ENCODE measurements around the gene AP1G2. TPM values are rescaled to one million over a fixed set of nuclear protein-coding genes. Genes with fewer than 3 reads are reported as not detected.

Gene AP1G2
- polyA plus RNA-seq, 1 donor (not counting 4 experiments of a cell fraction or from before 2014, with no cell fraction given) = 119 TPM

DNA sequence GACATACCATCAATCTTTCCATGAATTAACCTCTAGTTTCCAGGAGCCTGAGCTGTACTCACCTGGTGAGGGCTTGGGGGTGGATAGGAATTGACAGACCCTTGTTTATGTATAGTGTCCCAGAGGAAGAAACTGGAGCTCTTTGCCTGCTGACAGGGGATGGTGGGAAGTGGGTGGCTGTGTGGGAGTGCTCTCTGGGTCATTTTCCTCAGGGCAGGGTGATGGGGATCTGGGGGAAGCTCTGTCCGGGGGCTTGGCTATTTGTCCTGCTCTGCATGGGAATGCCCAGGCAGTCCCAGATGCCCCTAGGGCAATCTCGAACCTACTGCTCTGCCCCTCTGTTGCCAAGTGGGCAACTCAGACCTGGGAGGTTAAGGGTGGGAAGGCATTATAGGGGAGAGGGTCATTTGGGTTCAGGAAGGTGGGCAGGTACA lies 46.8 kb upstream of the AP1G2 start:
- Histone ChIP-seq H3K4me2 (ENCODE audit: control insufficient read depth, extremely low read depth, insufficient read depth, low read depth, low read length) (no peak overlapping the region), H3K9ac (ENCODE audit: control insufficient read depth, extremely low read depth, insufficient read depth, low read length) (no peak overlapping the region), H3K4me1 (ENCODE audit: control insufficient read depth, extremely low read depth, insufficient read depth, low read length) (no peaks in the 10 kb centered on the region), H3K36me3 (ENCODE audit: control insufficient read depth in 2 of 2, extremely low read depth in 1 of 2, insufficient read depth in 2 of 2, low read length in 2 of 2) (no peaks in the 10 kb centered on the region), H2AFZ (ENCODE audit: control insufficient read depth, low read length) (no peak overlapping the region), H3K9me1 (ENCODE audit: control insufficient read depth, extremely low read depth, insufficient read depth, low read length) (no peaks in the 10 kb centered on the region), H3K4me3 (ENCODE audit: control insufficient read depth in 2 of 3, extremely low read depth in 1 of 3, insufficient read depth in 2 of 3, low read depth in 1 of 3, low read length in 3 of 3) (no peak overlapping the region), H3K27me3 (ENCODE audit: control insufficient read depth, extremely low read depth, insufficient read depth, low read length) (peaks cover 7% of the 10 kb centered on the region), H4K20me1 (ENCODE audit: control insufficient read depth, extremely low read depth, insufficient read depth, low read length) (no peaks in the 10 kb centered on the region), H3K79me2 (ENCODE audit: control insufficient read depth, insufficient read depth, low read length) (no peaks in the 10 kb centered on the region), H3K9me3 (ENCODE audit: control insufficient read depth, low read depth, low read length) (no peaks in the 10 kb centered on the region), H3K27ac (ENCODE audit: control insufficient read depth, insufficient read depth, low read length) (no peak overlapping the region)
- no peak for TF ChIP-seq EZH2 (IDR thresholded peaks at IDR 0.05; ENCODE audit: low read length)
- TF ChIP-seq, protein P1, sequence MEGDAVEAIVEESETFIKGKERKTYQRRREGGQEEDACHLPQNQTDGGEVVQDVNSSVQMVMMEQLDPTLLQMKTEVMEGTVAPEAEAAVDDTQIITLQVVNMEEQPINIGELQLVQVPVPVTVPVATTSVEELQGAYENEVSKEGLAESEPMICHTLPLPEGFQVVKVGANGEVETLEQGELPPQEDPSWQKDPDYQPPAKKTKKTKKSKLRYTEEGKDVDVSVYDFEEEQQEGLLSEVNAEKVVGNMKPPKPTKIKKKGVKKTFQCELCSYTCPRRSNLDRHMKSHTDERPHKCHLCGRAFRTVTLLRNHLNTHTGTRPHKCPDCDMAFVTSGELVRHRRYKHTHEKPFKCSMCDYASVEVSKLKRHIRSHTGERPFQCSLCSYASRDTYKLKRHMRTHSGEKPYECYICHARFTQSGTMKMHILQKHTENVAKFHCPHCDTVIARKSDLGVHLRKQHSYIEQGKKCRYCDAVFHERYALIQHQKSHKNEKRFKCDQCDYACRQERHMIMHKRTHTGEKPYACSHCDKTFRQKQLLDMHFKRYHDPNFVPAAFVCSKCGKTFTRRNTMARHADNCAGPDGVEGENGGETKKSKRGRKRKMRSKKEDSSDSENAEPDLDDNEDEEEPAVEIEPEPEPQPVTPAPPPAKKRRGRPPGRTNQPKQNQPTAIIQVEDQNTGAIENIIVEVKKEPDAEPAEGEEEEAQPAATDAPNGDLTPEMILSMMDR (optimal IDR thresholded peaks at IDR 0.05 in 1 of 3, IDR thresholded peaks at IDR 0.05 in 1 of 3, conservative IDR thresholded peaks at IDR 0.05 in 1 of 3; ENCODE audit: extremely low read depth in 1 of 3, insufficient read depth in 2 of 3, low read length in 3 of 3) = no peak
- FAIRE-seq = no peak
- dilution Hi-C loops (cut with MboI; ENCODE audit: extremely low pct_ligation_motif_present, low sequenced_read_pairs) = no loop called here
- DNase-seq (ENCODE audit: low read depth, low spot score) = no peak

DNA sequence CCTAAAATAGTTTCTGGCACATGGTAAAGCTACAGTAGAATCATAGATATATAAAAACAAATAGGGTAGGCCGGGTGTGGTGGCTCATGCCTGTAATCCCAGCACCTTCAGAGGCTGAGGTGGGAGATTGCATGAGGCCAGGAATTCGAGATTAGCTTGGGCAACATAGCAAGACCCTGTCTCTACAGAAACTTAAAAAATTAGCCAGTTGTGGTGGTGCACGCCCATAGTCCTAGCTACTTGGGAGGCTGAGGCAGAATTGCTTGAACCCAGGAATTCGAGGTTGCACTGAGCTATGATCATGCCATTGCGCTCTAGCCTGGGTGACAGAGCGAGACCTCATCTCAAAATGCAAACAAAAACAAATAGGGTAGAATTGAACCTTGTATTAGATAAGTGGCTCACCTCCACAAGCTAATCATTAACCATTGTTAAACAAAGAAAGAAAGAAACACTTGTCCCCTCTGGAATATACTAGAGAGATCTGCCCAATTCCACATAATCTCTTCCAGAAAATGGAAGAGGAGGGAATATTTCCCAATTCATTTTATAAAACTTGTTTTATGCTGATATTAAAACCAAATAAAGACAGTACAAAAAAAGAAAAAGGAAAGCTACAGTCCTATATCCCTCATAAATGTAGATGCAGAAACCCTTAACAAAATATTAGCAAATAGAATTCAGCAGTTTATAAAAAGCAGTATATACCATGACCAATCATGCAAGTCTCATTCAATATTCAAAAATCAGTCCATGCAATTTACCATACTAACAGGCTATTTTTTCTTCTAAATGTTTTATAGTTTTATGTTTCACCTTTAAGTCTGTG lies 45.9 kb upstream of the AP1G2 start:
- Histone ChIP-seq H3K36me3 (ENCODE audit: control insufficient read depth in 2 of 2, extremely low read depth in 1 of 2, insufficient read depth in 2 of 2, low read length in 2 of 2) (no peaks in the 10 kb centered on the region), H3K4me2 (ENCODE audit: control insufficient read depth, extremely low read depth, insufficient read depth, low read depth, low read length) (no peak overlapping the region), H3K27ac (ENCODE audit: control insufficient read depth, insufficient read depth, low read length) (no peak overlapping the region), H3K9me3 (ENCODE audit: control insufficient read depth, low read depth, low read length) (no peaks in the 10 kb centered on the region), H2AFZ (ENCODE audit: control insufficient read depth, low read length) (no peak overlapping the region), H3K9ac (ENCODE audit: control insufficient read depth, extremely low read depth, insufficient read depth, low read length) (no peak overlapping the region), H3K4me1 (ENCODE audit: control insufficient read depth, extremely low read depth, insufficient read depth, low read length) (no peaks in the 10 kb centered on the region), H3K4me3 (ENCODE audit: control insufficient read depth in 2 of 3, extremely low read depth in 1 of 3, insufficient read depth in 2 of 3, low read depth in 1 of 3, low read length in 3 of 3) (no peak overlapping the region), H3K9me1 (ENCODE audit: control insufficient read depth, extremely low read depth, insufficient read depth, low read length) (no peaks in the 10 kb centered on the region), H4K20me1 (ENCODE audit: control insufficient read depth, extremely low read depth, insufficient read depth, low read length) (no peaks in the 10 kb centered on the region), H3K79me2 (ENCODE audit: control insufficient read depth, insufficient read depth, low read length) (no peaks in the 10 kb centered on the region), H3K27me3 (ENCODE audit: control insufficient read depth, extremely low read depth, insufficient read depth, low read length) (peaks cover 4% of the 10 kb centered on the region)
- TF ChIP-seq, protein P1 (optimal IDR thresholded peaks at IDR 0.05 in 1 of 3, IDR thresholded peaks at IDR 0.05 in 1 of 3, conservative IDR thresholded peaks at IDR 0.05 in 1 of 3; ENCODE audit: extremely low read depth in 1 of 3, insufficient read depth in 2 of 3, low read length in 3 of 3) = no peak
- no peak for TF ChIP-seq EZH2 (IDR thresholded peaks at IDR 0.05; ENCODE audit: low read length)
- dilution Hi-C loops (cut with MboI; ENCODE audit: extremely low pct_ligation_motif_present, low sequenced_read_pairs) = no loop called here
- DNase-seq (ENCODE audit: low read depth, low spot score) = no peak
- FAIRE-seq = no peak

Measured in keratinocyte (primary cell).